ENCODE measurements around the gene DDX5.
"Not testable (repeated sequence)": the region's sequence is repeated elsewhere in the genome, so short reads cannot be mapped to it uniquely, and the experiment has no call there.

The DDX5 gene

GRCh38 chr17:64494121-64494520 lies 12.0 kb downstream of the DDX5 start:
- Histone ChIP-seq H3K9ac (ENCODE audit: low read depth, low read length) (no peak overlapping the region), H3K4me1 (ENCODE audit: insufficient read depth, low read length) (no peaks in the 10 kb centered on the region), H3K36me3 (ENCODE audit: insufficient read depth, low read length) (peaks cover 37% of the 10 kb centered on the region), H3K9me3 (ENCODE audit: control insufficient read depth, insufficient read depth, low read length) (no peaks in the 10 kb centered on the region)

DNA sequence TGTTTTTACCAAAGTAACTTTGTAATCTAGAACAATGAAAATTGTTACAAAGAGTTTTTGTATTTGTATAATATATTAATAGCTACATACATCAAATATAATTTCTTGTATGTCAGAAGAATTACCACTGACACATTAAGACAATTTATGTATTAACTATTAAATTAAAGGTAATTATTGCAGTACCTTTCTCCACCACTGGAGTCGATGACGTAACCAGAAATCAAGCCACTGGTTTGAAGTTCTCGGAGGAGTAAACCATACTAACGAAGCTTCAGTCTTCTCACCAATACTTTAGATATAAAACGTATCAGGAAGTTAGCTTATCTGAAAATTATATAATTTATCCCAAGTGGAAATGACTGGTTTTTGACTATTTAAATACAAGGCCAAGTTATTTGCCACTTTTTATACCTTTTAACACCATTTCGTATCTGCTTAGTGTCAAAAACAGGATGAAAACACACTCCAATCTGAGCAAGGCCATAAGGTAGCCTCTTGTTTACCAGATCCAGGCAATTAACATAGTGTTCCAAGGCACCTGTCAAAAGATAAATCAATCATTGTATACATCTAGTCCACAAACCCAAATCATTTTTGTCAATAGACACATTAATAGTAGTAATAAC lies 13.5 kb downstream of the DDX5 start:
- no peaks in the 10 kb centered on the region for H3K9me3 ChIP-seq (ENCODE audit: control insufficient read depth, insufficient read depth, low read length)
- H3K9ac ChIP-seq (ENCODE audit: low read depth, low read length) = no peak overlapping the region
- peaks cover 44% of the 10 kb centered on the region for H3K36me3 ChIP-seq (ENCODE audit: insufficient read depth, low read length)
- H3K4me1 ChIP-seq (ENCODE audit: insufficient read depth, low read length) = no peaks in the 10 kb centered on the region

DNA sequence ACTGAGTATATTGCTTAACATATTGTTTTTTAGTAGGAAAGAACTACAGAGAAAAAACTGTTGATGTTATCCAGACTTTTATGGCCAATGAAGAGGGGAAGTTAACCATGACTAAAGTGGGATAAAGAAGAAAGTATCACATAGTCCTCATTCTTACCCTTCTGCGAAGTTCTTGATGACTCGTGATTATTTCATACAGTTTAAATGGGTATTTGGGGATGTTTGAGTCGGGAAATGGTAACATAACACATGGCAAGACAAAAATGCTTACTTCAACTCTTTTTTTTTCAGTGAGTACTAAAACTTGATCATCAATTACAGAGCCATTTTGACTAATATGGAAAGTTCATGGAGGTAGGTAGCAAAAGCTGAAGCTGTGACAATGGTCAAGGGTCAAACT lies 14.1 kb downstream of the DDX5 start:
- no peaks in the 10 kb centered on the region for H3K9me3 ChIP-seq (ENCODE audit: control insufficient read depth, insufficient read depth, low read length)
- no peaks in the 10 kb centered on the region for H3K4me1 ChIP-seq (ENCODE audit: insufficient read depth, low read length)
- peaks cover 44% of the 10 kb centered on the region for H3K36me3 ChIP-seq (ENCODE audit: insufficient read depth, low read length)
- H3K9ac ChIP-seq (ENCODE audit: low read depth, low read length) = no peak overlapping the region

GRCh38 chr17:64491034-64491860 lies 14.8 kb downstream of the DDX5 start:
- Histone ChIP-seq H3K9ac (ENCODE audit: low read depth, low read length) (no peak overlapping the region), H3K9me3 (ENCODE audit: control insufficient read depth, insufficient read depth, low read length) (no peaks in the 10 kb centered on the region), H3K36me3 (ENCODE audit: insufficient read depth, low read length) (peaks cover 45% of the 10 kb centered on the region), H3K4me1 (ENCODE audit: insufficient read depth, low read length) (no peaks in the 10 kb centered on the region)

DNA sequence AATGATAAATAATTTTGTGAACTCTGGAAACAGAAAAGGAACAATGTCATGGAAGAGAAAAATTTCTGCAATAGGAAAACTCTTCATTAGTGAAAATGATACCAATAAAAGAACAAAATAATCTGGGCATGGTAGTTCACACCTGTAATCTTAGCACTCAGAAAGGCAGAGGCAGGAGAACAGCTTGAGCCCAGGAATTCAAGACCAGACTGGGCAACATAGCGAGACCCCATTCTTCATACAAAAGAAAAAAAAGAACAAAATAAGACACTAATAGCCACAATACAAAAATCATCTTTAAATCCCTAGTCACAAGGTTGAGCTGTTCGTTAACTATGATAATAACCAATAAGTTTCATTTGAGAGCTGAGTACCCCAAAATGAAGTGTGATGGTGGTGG lies 17.8 kb downstream of the DDX5 start:
- H3K9ac ChIP-seq (ENCODE audit: low read depth, low read length) = no peak overlapping the region
- H3K9me3 ChIP-seq (ENCODE audit: control insufficient read depth, insufficient read depth, low read length) = no peaks in the 10 kb centered on the region
- peaks cover 71% of the 10 kb centered on the region for H3K36me3 ChIP-seq (ENCODE audit: insufficient read depth, low read length)
- no peaks in the 10 kb centered on the region for H3K4me1 ChIP-seq (ENCODE audit: insufficient read depth, low read length)

DNA sequence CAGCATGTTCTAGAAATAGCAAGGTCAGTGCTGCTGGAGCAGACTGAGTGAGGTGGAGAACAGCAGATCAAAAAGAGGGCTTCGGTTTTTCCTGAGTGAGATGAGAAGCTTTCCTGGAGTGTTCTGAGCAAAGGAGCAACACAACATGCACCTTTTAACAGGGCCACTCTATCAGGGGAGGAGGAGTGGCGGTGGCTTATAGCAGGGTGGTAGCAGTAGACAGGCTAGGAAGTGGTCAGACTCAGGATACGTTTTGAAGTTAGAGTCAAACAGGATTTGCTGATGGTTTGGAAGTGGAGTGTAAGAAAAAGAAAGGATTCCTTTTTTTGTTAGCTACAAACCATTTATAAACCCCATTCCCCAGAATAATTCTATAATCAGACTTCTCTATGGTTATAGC lies 21.7 kb downstream of the DDX5 start:
- no peaks in the 10 kb centered on the region for H3K9me3 ChIP-seq (ENCODE audit: control insufficient read depth, insufficient read depth, low read length)
- H3K4me1 ChIP-seq (ENCODE audit: insufficient read depth, low read length) = no peaks in the 10 kb centered on the region
- H3K36me3 ChIP-seq (ENCODE audit: insufficient read depth, low read length) = peaks cover 54% of the 10 kb centered on the region
- no peak overlapping the region for H3K9ac ChIP-seq (ENCODE audit: low read depth, low read length)

- Histone ChIP-seq H3K4me1 (ENCODE audit: insufficient read depth, low read length) (no peaks in the 10 kb centered on the region), H3K36me3 (ENCODE audit: insufficient read depth, low read length) (peaks cover 44% of the 10 kb centered on the region), H3K9me3 (ENCODE audit: control insufficient read depth, insufficient read depth, low read length) (no peaks in the 10 kb centered on the region), H3K9ac (ENCODE audit: low read depth, low read length) (no peak overlapping the region)
Observed at GRCh38 chr17:64480951-64481350, 25.1 kb downstream of the DDX5 start.

DNA sequence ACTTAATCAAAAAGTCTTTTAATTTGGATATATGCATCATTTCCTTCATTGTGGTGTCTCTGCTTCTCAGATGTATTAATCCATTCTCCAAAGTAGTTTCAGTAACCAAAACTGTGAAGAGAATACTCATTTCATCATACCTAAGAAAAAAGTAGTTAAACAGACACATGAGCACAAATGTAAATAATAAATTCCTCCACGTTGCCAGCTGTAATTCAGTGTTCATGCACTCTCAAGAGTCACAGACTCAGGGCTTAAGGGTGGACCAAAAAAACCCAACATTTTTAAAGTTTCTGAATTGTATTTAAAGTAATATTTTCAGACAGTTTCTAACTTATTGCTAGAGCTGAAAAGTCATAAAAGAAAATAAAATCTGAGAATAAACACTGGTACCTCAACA lies 28.2 kb downstream of the DDX5 start:
- Histone ChIP-seq H3K4me1 (ENCODE audit: insufficient read depth, low read length) (no peaks in the 10 kb centered on the region), H3K36me3 (ENCODE audit: insufficient read depth, low read length) (peaks cover 20% of the 10 kb centered on the region), H3K9ac (ENCODE audit: low read depth, low read length) (no peak overlapping the region), H3K9me3 (ENCODE audit: control insufficient read depth, insufficient read depth, low read length) (no peaks in the 10 kb centered on the region)

DNA sequence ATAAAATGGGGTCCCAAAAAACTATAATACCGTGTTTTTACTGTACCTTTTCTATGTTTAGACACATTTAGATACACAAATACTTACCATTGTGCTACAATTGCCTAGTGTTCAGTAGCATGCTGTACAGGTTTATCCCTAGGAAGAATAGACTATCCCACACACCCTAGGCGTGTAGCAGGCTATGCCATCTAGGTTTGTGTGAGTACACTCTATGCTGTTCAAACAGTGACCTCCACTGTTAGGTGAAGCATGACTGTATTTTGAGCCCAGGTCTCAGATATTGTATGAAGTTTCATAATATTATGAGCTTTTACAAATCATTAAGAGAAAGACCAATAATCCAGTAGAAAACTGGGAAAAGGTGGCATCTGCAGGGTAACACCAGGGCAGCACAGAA lies 33.5 kb downstream of the DDX5 start:
- Histone ChIP-seq H3K4me1 (ENCODE audit: insufficient read depth, low read length) (peaks cover 12% of the 10 kb centered on the region), H3K36me3 (ENCODE audit: insufficient read depth, low read length) (no peaks in the 10 kb centered on the region), H3K9ac (ENCODE audit: low read depth, low read length) (no peak overlapping the region), H3K9me3 (ENCODE audit: control insufficient read depth, insufficient read depth, low read length) (no peaks in the 10 kb centered on the region)

- Histone ChIP-seq H3K4me1 (ENCODE audit: insufficient read depth, low read length) (peaks cover 14% of the 10 kb centered on the region), H3K9me3 (ENCODE audit: control insufficient read depth, insufficient read depth, low read length) (no peaks in the 10 kb centered on the region), H3K9ac (ENCODE audit: low read depth, low read length) (no peak overlapping the region), H3K36me3 (ENCODE audit: insufficient read depth, low read length) (no peaks in the 10 kb centered on the region)
Observed at GRCh38 chr17:64471440-64471839, 34.6 kb downstream of the DDX5 start.

- Histone ChIP-seq H3K4me1 (ENCODE audit: insufficient read depth, low read length) (peaks cover 18% of the 10 kb centered on the region), H3K9me3 (ENCODE audit: control insufficient read depth, insufficient read depth, low read length) (no peaks in the 10 kb centered on the region), H3K9ac (ENCODE audit: low read depth, low read length) (no peak overlapping the region), H3K36me3 (ENCODE audit: insufficient read depth, low read length) (no peaks in the 10 kb centered on the region)
Observed at GRCh38 chr17:64470625-64471024, 35.5 kb downstream of the DDX5 start.

- H3K4me1 ChIP-seq (ENCODE audit: insufficient read depth, low read length) = peaks cover 18% of the 10 kb centered on the region
- not testable (repeated sequence) for H3K36me3 ChIP-seq (ENCODE audit: insufficient read depth, low read length); H3K9ac ChIP-seq (ENCODE audit: low read depth, low read length); H3K9me3 ChIP-seq (ENCODE audit: control insufficient read depth, insufficient read depth, low read length)
Observed at GRCh38 chr17:64466834-64467233, 39.3 kb downstream of the DDX5 start.

DNA sequence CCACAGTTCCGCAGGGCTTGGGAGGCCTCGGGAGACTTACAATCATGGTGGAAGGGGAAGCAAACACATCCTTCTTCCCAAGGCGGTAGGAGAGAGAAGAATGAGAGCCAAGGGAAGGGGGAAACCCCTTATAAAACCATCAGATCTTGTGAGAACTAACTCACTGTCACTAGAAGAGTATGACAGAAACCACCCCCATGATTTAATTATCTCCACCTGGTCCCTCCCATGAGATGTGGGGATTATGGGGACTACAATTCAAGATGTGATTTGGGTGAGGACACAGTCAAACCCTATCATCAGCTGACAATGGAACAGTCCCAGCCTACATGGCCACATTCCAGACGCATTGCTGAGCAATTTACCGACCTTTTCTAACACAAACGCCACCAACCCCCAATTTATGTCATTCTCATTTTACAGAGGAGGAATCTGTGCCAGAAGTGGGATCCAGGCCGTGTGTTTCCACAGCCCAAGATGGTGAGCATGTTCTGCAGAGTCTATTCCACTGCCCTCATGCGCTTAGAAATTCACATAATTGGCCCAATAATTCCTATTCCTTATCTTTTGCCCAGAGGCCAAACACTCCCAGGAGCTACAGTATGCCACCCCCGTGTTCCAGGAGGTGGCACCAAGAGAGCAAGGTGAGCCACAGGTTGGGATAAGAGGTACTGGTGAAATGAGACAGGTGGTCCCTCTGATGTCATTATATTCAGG lies 39.9 kb downstream of the DDX5 start:
- no peaks in the 10 kb centered on the region for H3K36me3 ChIP-seq (ENCODE audit: insufficient read depth, low read length)
- H3K9ac ChIP-seq (ENCODE audit: low read depth, low read length) = no peak overlapping the region
- no peaks in the 10 kb centered on the region for H3K9me3 ChIP-seq (ENCODE audit: control insufficient read depth, insufficient read depth, low read length)
- peaks cover 14% of the 10 kb centered on the region for H3K4me1 ChIP-seq (ENCODE audit: insufficient read depth, low read length)

DNA sequence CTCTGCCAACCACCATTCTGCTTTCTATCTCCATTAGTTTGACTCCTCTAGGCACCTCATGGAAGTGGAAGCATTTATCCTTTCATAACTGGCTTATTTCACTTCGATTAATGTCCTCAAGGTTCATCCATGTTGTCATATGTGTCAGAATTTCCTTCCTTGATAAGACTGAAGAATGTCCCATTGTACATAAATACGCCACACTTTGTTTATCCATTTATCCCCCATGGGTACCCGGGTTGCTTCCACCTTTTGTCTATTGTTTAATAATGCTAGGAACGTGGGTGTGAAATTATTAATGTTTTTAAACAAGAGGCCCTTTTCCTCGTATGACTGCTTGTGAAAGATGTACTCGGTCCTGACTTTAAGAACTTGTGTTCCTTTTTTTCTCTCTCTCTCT lies 44.3 kb downstream of the DDX5 start:
- Histone ChIP-seq H3K9me3 (ENCODE audit: control insufficient read depth, insufficient read depth, low read length) (no peaks in the 10 kb centered on the region), H3K4me1 (ENCODE audit: insufficient read depth, low read length) (0 out of 2 replicates have a peak, but pooled peaks cover 6% of the 10 kb centered on the region), H3K36me3 (ENCODE audit: insufficient read depth, low read length) (no peaks in the 10 kb centered on the region), H3K9ac (ENCODE audit: low read depth, low read length) (no peak overlapping the region)

DNA sequence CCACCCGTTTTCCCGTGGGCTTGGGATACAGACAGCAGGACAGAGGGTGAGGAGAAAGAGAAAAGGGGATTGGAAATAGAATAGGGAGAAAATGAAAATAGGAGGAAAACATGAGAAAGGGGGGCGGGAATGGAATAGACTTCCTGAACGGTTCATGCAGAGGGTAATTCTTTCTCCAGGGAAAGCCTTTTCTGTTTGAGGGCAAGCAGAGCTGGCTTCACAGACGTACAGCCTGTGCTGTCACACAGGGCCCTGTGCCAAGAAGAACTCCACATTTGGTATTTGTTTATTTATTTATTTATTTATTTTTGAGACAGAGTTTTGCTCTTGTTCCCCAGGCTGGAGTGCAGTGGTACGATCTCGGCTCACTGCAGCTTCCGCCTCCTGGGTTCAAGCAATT lies 45.1 kb downstream of the DDX5 start:
- no peaks in the 10 kb centered on the region for H3K9me3 ChIP-seq (ENCODE audit: control insufficient read depth, insufficient read depth, low read length)
- H3K4me1 ChIP-seq (ENCODE audit: insufficient read depth, low read length) = no peaks in the 10 kb centered on the region
- H3K9ac ChIP-seq (ENCODE audit: low read depth, low read length) = no peak overlapping the region
- no peaks in the 10 kb centered on the region for H3K36me3 ChIP-seq (ENCODE audit: insufficient read depth, low read length)

All from ES-I3 (cell line).